COR-L47 (cell line): ENCODE results near the gene CREBBP.

Experiments used
- DNase-seq: peaks from one replicate; lab custom pipeline; 2025; lab: John Stamatoyannopoulos, UW

Gene CREBBP

DNA sequence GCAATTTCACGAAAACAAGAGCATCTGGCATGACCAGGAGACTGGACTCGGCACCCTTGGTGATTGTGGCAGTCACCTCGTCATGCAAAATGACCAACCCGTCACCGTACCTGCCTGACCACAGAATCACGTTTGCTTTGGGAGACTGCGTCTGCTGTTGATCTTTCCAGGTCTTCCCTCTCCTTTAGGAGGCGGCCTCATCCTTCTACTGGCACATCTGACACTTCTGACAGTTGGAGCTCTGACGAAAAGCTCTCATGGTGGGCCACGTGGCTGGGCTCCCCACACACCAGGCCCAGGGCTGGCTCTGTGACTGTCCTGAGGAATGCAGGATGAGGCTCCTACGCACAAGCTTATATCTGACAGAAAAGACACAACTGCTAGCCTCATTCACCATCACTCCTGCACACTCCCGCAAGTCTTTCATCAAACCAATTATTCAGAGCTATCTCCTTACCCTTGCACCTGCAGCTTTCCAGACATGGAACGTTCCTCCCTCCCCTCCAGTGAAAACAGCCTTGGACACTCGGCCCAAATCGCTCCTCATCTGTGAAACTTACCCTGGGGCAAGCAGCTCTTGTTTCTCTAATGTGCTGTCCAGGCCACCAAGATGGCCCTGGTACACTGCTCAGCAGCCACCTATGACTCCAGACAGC is 166.8 kb downstream of the CREBBP start:
- no peak for DNase-seq

- no peak for DNase-seq
Observed at GRCh38 chr16:3712861-3713372, 167.6 kb downstream of the CREBBP start.

DNA sequence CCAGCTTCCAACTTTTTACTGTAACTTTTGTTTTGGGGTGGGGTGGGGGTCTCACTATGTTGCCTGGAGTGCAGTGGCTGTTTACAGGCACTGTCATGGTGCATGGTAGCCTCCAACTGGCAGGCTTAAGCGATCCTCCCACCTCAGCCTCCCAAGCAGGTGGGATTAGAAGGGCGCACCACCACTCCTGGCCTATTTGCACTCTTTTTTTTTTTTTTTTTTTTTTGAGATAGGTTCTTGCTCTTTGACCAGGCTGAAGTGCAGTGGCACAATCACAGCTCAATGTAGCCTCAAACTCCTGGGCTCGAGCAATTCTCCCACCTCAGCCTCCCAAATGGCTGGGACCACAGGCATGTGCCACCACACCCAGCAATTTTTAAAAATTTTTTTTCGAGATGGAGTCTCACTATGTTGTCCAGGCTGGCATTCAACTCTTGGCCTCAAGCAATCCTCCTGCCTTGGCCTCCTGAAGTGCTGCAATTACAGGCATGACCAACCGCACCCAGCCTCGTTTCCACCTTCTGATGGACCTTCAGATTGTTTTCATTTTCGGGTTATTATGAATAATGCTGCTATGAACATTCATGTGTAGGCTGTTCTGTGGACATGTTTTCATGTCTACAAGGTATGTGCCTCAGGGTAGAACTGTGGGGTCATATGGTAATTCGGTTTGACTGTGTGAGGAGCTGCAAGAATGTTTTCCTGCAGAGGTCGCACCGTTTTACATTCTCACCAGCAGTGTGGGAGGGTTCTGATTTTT is 174.1 kb downstream of the CREBBP start:
- DNase-seq: no peak

- DNase-seq: no peak
Observed at GRCh38 chr16:3702082-3702481, 178.4 kb downstream of the CREBBP start.

GRCh38 chr16:3701531-3701930 is 179.0 kb downstream of the CREBBP start:
- no peak for DNase-seq

DNA sequence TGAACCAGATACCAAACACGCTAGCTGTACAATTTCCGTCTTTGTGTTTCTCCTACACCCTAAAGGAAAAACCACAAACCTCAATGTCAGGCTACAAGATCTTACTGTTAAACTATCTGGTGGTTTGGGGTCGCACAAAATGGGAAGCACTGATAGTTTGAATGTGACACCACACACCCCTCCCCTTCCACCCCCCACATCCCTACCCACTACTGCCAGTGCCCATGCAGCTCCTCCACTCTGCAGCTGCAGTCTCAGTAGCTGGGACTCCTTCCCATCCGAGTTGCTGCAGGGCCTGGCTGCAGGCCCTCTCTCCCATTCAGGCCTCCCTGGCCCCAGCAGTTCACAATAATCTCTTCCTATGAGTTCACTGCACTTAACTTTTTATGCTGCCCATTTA is 181.6 kb downstream of the CREBBP start:
- no peak for DNase-seq

GRCh38 chr16:3696425-3697218 is 183.9 kb downstream of the CREBBP start:
- no peak for DNase-seq

GRCh38 chr16:3695610-3696369 is 184.7 kb downstream of the CREBBP start:
- DNase-seq: no peak

DNA sequence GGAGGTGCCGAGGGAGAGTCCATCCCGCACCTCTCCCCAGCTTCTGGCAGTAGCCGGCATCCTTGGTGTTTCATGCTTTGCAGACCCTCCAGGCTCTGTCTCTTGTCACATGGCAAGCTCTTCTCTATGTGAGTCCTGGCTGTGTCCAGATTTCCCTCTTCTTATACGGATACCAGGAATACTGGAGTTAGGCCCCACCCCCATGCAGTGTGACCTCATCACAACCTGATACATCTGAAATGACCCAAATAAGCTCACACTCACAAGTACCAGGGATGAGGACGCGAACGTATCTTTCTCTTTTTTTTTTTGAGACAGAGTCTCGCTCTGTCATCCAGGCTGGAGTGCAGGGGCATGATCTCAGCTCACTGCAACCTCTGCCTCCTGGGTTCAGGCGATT is 186.5 kb downstream of the CREBBP start:
- no peak for DNase-seq

GRCh38 chr16:3691761-3692160 is 188.8 kb downstream of the CREBBP start:
- no peak for DNase-seq

GRCh38 chr16:3690980-3691720 is 189.4 kb downstream of the CREBBP start:
- no peak for DNase-seq

DNA sequence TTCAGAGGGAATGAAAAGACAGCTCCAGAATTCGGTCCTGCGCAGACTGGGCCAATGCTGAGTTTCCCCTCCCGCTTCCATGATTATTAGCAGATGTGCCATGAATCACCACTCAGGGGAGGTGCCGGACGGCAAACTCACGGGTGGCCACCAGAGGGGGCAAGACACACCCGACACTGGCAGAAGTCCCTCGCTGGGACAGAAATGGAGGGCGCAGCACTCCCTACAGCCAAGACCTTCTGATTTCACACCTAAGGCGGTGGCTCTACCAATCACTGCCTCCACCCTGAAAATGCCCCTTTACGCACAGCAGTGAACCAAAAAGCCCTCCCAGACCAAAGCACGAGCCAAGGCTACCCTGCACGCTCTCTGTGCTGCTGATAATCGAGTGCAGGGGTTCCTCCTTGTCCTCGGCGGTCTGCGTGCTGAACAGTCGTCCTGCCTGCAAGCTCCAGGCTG is 190.0 kb downstream of the CREBBP start:
- peak; percentile 66 for DNase-seq

- no peak for DNase-seq
Observed at GRCh38 chr16:3689731-3690130, 190.8 kb downstream of the CREBBP start.

DNA sequence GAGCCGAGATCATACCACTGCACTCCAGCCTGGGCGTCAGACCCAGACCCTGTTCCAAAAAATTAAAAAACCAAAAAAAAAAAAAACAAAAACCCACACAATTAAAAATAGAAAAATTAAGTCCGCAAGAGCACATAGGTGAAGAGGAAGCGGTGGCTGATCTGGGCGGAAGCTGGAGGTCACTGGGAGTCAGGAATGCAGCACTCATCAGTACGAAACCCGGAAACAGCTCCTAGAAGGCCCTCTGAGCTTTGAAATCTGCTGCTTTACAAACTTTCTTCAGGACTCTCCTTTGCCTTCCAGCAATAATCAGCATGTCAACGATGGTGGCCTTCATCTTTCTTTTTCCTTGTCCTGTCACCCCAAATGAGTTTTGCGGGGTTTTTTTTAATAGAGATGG is 192.7 kb downstream of the CREBBP start:
- no peak for DNase-seq

DNA sequence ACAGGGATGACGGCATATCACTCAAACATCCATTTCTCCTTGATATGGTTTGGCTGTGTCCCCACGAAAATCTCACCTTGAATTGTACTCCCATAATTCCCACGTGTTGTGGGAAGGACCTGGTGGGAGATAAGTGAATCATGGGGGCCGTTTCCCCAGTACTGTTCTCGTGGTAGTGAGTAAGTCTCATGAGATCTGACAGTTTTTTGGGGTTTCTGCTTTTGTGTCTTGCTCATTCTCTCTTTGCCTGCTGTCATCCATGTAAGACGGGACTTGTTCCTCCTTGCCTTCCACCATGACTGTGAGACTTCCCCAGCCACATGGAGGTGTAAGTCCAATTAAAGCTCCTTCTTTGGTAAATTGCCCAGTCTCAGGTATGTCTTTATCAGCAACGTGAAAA is 193.5 kb downstream of the CREBBP start:
- no peak for DNase-seq

- no peak for DNase-seq
Observed at GRCh38 chr16:3681206-3681605, 199.3 kb downstream of the CREBBP start.

DNA sequence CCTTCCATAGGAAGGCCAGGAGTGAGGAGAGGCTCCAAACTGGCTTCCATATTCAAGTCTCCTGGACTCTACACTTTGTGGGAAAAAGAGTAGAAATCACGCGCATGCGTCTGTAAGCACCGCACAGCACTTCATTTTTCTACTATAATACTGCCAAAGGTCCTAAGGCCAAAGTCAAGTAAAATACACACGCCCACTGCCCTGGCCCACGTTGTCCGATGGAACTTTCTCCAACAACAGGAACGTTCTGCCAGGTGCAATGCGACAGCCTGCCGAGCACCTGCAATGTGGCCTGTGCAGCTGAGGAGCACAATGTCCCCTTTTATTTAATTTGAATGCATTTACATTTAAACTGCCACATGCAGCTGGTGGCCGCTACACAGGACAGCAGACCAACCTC is 202.5 kb downstream of the CREBBP start:
- no peak for DNase-seq

- no peak for DNase-seq
Observed at GRCh38 chr16:3675601-3676130, 204.8 kb downstream of the CREBBP start.
